CD14-positive monocyte (primary cell): Measurements from ENCODE around the gene LRRC45. TPM values are rescaled to one million over a fixed set of nuclear protein-coding genes. Genes with fewer than 3 reads are reported as not detected.

Experiments
- DNase-seq, 3 donors: peaks; one replicate each; pipeline ENCODE4 v3.0.0-alpha.2; 2011 to 2022
- H2AFZ ChIP-seq: 2 replicates; pipeline ENCODE4 v1.6.0; 2012; ENCODE audit warnings: mild to moderate bottlenecking, low read depth, low read length, inconsistent platforms; ENCODE audit not compliant: insufficient read depth, poor library complexity, severe bottlenecking
- H3K27ac ChIP-seq, 2 donors: 1 replicate in 1 of 2; 2 replicates in 1 of 2; pipeline ENCODE4 v1.5.1; 2012 to 2013; ENCODE audit warnings: low read length in 2 of 2, control low read depth in 1 of 2, inconsistent platforms in 1 of 2, low read depth in 1 of 2, mild to moderate bottlenecking in 1 of 2
- H3K27me3 ChIP-seq, 2 donors: one replicate each; pipeline versions ENCODE4 v1.6.0 to v1.6.1; 2011 to 2013; ENCODE audit warnings: low read length in 2 of 2; ENCODE audit not compliant: control insufficient read depth in 2 of 2, insufficient read depth in 2 of 2
- H3K36me3 ChIP-seq, 2 donors: replicated peaks in 1 of 2; 1 replicate in 1 of 2; 2 replicates in 1 of 2; pipeline versions ENCODE4 v1.5.1 to v1.6.1; 2012 to 2013; ENCODE audit warnings: low read length in 2 of 2, control low read depth in 1 of 2, inconsistent platforms in 1 of 2, mild to moderate bottlenecking in 1 of 2; ENCODE audit not compliant: insufficient read depth in 2 of 2, control insufficient read depth in 1 of 2
- H3K4me1 ChIP-seq, 2 donors: 1 replicate in 1 of 2; 2 replicates in 1 of 2; pipeline versions ENCODE4 v1.5.1 to v1.6.1; 2012 to 2013; ENCODE audit warnings: low read length in 2 of 2, control low read depth in 1 of 2, inconsistent platforms in 1 of 2, mild to moderate bottlenecking in 1 of 2, moderate library complexity in 1 of 2; ENCODE audit not compliant: insufficient read depth in 2 of 2, control insufficient read depth in 1 of 2
- H3K4me2 ChIP-seq: replicated peaks from 2 replicates; pipeline ENCODE3; 2012; ENCODE audit warnings: low read length, moderate library complexity, mild to moderate bottlenecking; ENCODE audit not compliant: poor library complexity, severe bottlenecking; ENCODE audit errors: extremely low read depth
- H3K4me3 ChIP-seq, 3 experiments: fragments of 200-600 bp in 1 of 3; sonication (generic) in 1 of 3; replicated peaks in 1 of 3; 1 replicate in 2 of 3; 2 replicates in 1 of 3; pipeline ENCODE4 v1.5.1; 2011 to 2013; ENCODE audit warnings: low read length in 3 of 3, mild to moderate bottlenecking in 3 of 3, control low read depth in 2 of 3, low read depth in 2 of 3, inconsistent platforms in 1 of 3, moderate library complexity in 1 of 3
- H3K79me2 ChIP-seq: 2 replicates; pipeline ENCODE4 v1.6.0; 2012; ENCODE audit warnings: mild to moderate bottlenecking, control low read depth, inconsistent platforms, low read length, moderate library complexity; ENCODE audit not compliant: insufficient read depth
- H3K9ac ChIP-seq: 2 replicates; pipeline ENCODE4 v1.6.0; 2017; ENCODE audit warnings: low read length, mild to moderate bottlenecking; ENCODE audit not compliant: insufficient read depth, poor library complexity, severe bottlenecking
- H3K9me3 ChIP-seq, 2 donors: replicated peaks in 1 of 2; 1 replicate in 1 of 2; 2 replicates in 1 of 2; pipeline versions ENCODE4 v1.5.1 to v1.6.1; 2012 to 2013; ENCODE audit warnings: low read length in 2 of 2, control low read depth in 1 of 2; ENCODE audit not compliant: control insufficient read depth in 1 of 2, insufficient read depth in 1 of 2
- H4K20me1 ChIP-seq: 2 replicates; pipeline ENCODE4 v1.6.0; 2012; ENCODE audit warnings: mild to moderate bottlenecking, low read length, control low read depth, moderate library complexity; ENCODE audit not compliant: insufficient read depth
- H3K27ac Mint-ChIP-seq, 7 donors: one replicate each; pipeline ENCODE4 v1.8.0; 2020; ENCODE audit warnings: mild to moderate bottlenecking in 7 of 7, mixed read lengths in 7 of 7, moderate library complexity in 6 of 7, inconsistent platforms in 2 of 7
- H3K27me3 Mint-ChIP-seq, 3 donors: one replicate each; pipeline ENCODE4 v1.8.0; 2021 to 2022; ENCODE audit warnings: low read depth in 3 of 3, mild to moderate bottlenecking in 3 of 3, mixed read lengths in 3 of 3, moderate library complexity in 3 of 3, inconsistent platforms in 1 of 3
- H3K36me3 Mint-ChIP-seq, 2 donors: one replicate each; pipeline ENCODE4 v1.8.0; 2020; ENCODE audit warnings: mixed read lengths in 2 of 2, inconsistent platforms in 1 of 2, mild to moderate bottlenecking in 1 of 2
- H3K4me1 Mint-ChIP-seq: one replicate; pipeline ENCODE4 v1.8.0; 2020; ENCODE audit warnings: mild to moderate bottlenecking, mixed read lengths
- H3K4me3 Mint-ChIP-seq, 2 donors: one replicate each; pipeline ENCODE4 v1.8.0; 2020; ENCODE audit warnings: mild to moderate bottlenecking in 2 of 2, mixed read lengths in 2 of 2, moderate library complexity in 1 of 2
- H3K9me3 Mint-ChIP-seq, 7 donors: one replicate each; pipeline ENCODE4 v1.8.0; 2020 to 2022; ENCODE audit warnings: mixed read lengths in 7 of 7, mild to moderate bottlenecking in 6 of 7, moderate library complexity in 6 of 7, inconsistent platforms in 2 of 7
- CTCF ChIP-seq: fragments of 200-600 bp; IDR thresholded peaks from one replicate; pipeline ENCODE4 v1.8.0; 2022; ENCODE audit warnings: antibody characterized with exemption, mild to moderate bottlenecking
- WGBS: methylation state at CpG from one replicate; pipeline ENCODE4 v1.1.5; 2013; ENCODE audit warnings: missing lambda C conversion rate; ENCODE audit not compliant: insufficient coverage; 5-methylcytosine and 5-hydroxymethylcytosine counted together
- intact Hi-C, 2 donors: fragments of 100-400 bp; cut with micrococcal nuclease; formaldehyde crosslinking; loops; one replicate each; pipeline versions ENCODE4 v1.15.0 to v1.15.1; 2023
- polyA plus RNA-seq, 3 donors: library from polyadenylated mRNA; depleted of rRNA in 1 of 3; unstranded in 2 of 3; stranded (reverse) in 1 of 3; fragments of 300-500 nt in 2 of 3; fragments of >200 nt in 1 of 3; fragmentation: Illumina TruSeq in 2 of 3; gene quantifications; 1 replicate in 2 of 3; 2 replicates in 1 of 3; pipeline ENCODE4 v1.2.3, GENCODE V29; 2012 to 2021

The LRRC45 gene
- polyA plus RNA-seq, 3 donors = 2.6 to 12.2 (median 3.4) TPM

GRCh38 chr17:82011617-82012187 lies 11.4 kb upstream of the LRRC45 start:
- H3K36me3 Mint-ChIP-seq = peaks cover 2 to 14% of the 10 kb centered on the region in 2 donors
- Histone ChIP-seq H3K4me3 (no peak overlapping the region), H3K79me2 (no peaks in the 10 kb centered on the region), H2AFZ (no peak overlapping the region), H4K20me1 (no peaks in the 10 kb centered on the region), H3K4me2 (no peak overlapping the region), H3K27ac (no peak overlapping the region), H3K27me3 (no peaks in the 10 kb centered on the region), H3K4me1 (no peaks in the 10 kb centered on the region), H3K9me3 (no peaks in the 10 kb centered on the region), H3K36me3 (peaks cover 9 to 11% of the 10 kb centered on the region in 2 donors), H3K9ac (no peak overlapping the region)
- no peaks in the 10 kb centered on the region for H3K4me1 Mint-ChIP-seq
- WGBS = 96% methylated on average over 16 of the region's 19 CpGs
- no peaks in the 10 kb centered on the region for H3K9me3 Mint-ChIP-seq
- peaks cover 0 to 2% (median 2%) of the 10 kb centered on the region in 3 donors for H3K27me3 Mint-ChIP-seq
- no peak overlapping the region for H3K4me3 Mint-ChIP-seq
- H3K27ac Mint-ChIP-seq = no peak overlapping the region
- intact Hi-C loops = no loop called here
- DNase-seq = no peak
- TF ChIP-seq CTCF = no peak

DNA sequence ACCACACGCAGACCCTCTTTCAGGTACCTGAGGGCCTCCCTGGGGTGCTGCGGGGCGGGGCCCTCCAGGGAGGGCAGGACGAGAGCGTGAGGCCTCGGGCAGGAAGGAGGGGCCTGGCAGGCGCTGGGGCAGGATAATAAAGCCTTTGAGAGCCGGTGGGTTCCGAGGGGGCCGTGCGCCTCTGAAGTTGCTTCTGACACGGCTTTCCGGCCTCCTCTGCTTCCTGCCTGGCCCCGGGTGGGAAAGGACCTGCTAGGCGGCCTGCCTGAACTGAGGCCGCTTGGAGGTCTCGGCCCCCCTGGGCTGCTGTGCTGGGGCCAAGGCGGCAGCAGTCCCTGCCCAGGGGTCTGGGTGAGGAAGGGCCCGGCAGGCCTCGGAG lies 10.9 kb upstream of the LRRC45 start:
- Histone ChIP-seq H3K9ac (no peak overlapping the region), H3K27me3 (no peaks in the 10 kb centered on the region), H2AFZ (no peak overlapping the region), H4K20me1 (no peaks in the 10 kb centered on the region), H3K4me3 (no peak overlapping the region), H3K4me2 (no peak overlapping the region), H3K27ac (no peak overlapping the region), H3K4me1 (no peaks in the 10 kb centered on the region), H3K36me3 (peaks cover 9 to 11% of the 10 kb centered on the region in 2 donors), H3K9me3 (no peaks in the 10 kb centered on the region), H3K79me2 (no peaks in the 10 kb centered on the region)
- Mint-ChIP-seq H3K9me3 (no peaks in the 10 kb centered on the region), H3K27me3 (peaks cover 0 to 2% (median 2%) of the 10 kb centered on the region in 3 donors), H3K4me3 (no peak overlapping the region), H3K27ac (no peak overlapping the region), H3K36me3 (peaks cover 2 to 16% of the 10 kb centered on the region in 2 donors), H3K4me1 (no peaks in the 10 kb centered on the region)
- WGBS = 81% methylated on average over 18 of the region's 20 CpGs
- intact Hi-C loops = no loop called here
- DNase-seq = no peak
- no peak for TF ChIP-seq CTCF
